K562 (cell line): Measurements from ENCODE around the gene BCAR3. TPM values are rescaled to one million over a fixed set of nuclear protein-coding genes. Genes with fewer than 3 reads are reported as not detected.

Experiments used
- ATAC-seq: fragments of 200-7000 bp; cut with Tn5 transposase; 3 replicates; pipeline ENCODE4 v1.9.1; 2020; ENCODE audit warnings: moderate library complexity
- BruUV-seq: library from RNA; stranded (reverse); fragments of 400-500 nt; replicated peaks from 2 replicates; lab custom pipeline; 2021; lab: Mats Ljungman, UMichigan
- CTCF ChIA-PET: fragments of 300-600 bp; formaldehyde crosslinking; extraction: SDS; loops from one replicate; lab custom pipeline; 2021; ENCODE audit warnings: low intra/inter-chr PET ratio; lab: Yijun Ruan, JAX
- POLR2A ChIA-PET: fragments of 300-600, 350-650 bp; sonication (Branson Sonifier 250); formaldehyde crosslinking; extraction: SDS; loops from one replicate; lab custom pipeline; 2021; ENCODE audit warnings: antibody characterized with exemption, inconsistent platforms; lab: Yijun Ruan, JAX
- DNase-seq, 4 experiments: peaks; one replicate each; pipeline versions ENCODE4 v3.0.0 to v3.0.0-alpha.2; 2011 to 2018; ENCODE audit warnings: low spot score in 3 of 4, mixed read lengths in 3 of 4; ENCODE audit errors: extremely low read depth in 1 of 4
- FAIRE-seq: peaks from 2 replicates; lab custom pipeline; 2011; peaks lifted over from hg19 to GRCh38; lab: Jason Lieb, UNC
- H2AFZ ChIP-seq: 2 replicates; pipeline ENCODE4 v1.6.0; 2011; ENCODE audit warnings: low read depth, low read length, control low read depth, inconsistent platforms
- H3K27ac ChIP-seq: fragments of 200-600 bp; 3 replicates; pipeline ENCODE4 v1.8.0; 2011; ENCODE audit warnings: low read depth, mild to moderate bottlenecking, control low read depth, inconsistent platforms, low read length, moderate library complexity, mixed read lengths; ENCODE audit errors: extremely low read depth
- H3K27me3 ChIP-seq, 2 experiments: fragments of 300-600 bp in 1 of 2; 2 replicates in 1 of 2; 3 replicates in 1 of 2; pipeline versions ENCODE4 v1.6.0 to v1.8.0; 2011; ENCODE audit warnings: inconsistent platforms in 2 of 2, low read length in 2 of 2, mild to moderate bottlenecking in 1 of 2, mixed read lengths in 1 of 2, moderate library complexity in 1 of 2; ENCODE audit not compliant: control insufficient read depth in 2 of 2, insufficient read depth in 2 of 2
- H3K36me3 ChIP-seq: fragments of 300-600 bp; 3 replicates; pipeline ENCODE4 v1.8.0; 2011; ENCODE audit warnings: mild to moderate bottlenecking, low read length, inconsistent platforms; ENCODE audit not compliant: control insufficient read depth, insufficient read depth
- H3K4me1 ChIP-seq, 2 experiments: fragments of 200-600 bp in 1 of 2; replicated peaks in 1 of 2; 2 replicates in 1 of 2; 3 replicates in 1 of 2; pipeline versions ENCODE4 v1.5.1 to v1.8.0; 2011; ENCODE audit warnings: inconsistent platforms in 2 of 2, low read length in 2 of 2, mild to moderate bottlenecking in 1 of 2, mixed read lengths in 1 of 2, moderate library complexity in 1 of 2; ENCODE audit not compliant: control insufficient read depth in 2 of 2, insufficient read depth in 2 of 2
- H3K4me2 ChIP-seq: 2 replicates; pipeline ENCODE4 v1.6.1; 2011; ENCODE audit warnings: low read length, control low read depth, inconsistent platforms, mixed read lengths; ENCODE audit not compliant: insufficient read depth
- H3K4me3 ChIP-seq: fragments of 200-600 bp; sonication (generic), shearing (Covaris generic); 2 replicates; pipeline ENCODE4 v1.5.1; 2016; ENCODE audit warnings: control low read depth, inconsistent platforms
- H3K79me2 ChIP-seq: fragments of 200-600 bp; 3 replicates; pipeline ENCODE4 v1.8.0; 2011; ENCODE audit warnings: low read length, inconsistent platforms; ENCODE audit not compliant: control insufficient read depth, insufficient read depth
- H3K9ac ChIP-seq, 2 experiments: 2 replicates each; pipeline versions ENCODE4 v1.6.0 to v1.6.1; 2011; ENCODE audit warnings: low read depth in 2 of 2, low read length in 2 of 2, control low read depth in 1 of 2, inconsistent platforms in 1 of 2, mild to moderate bottlenecking in 1 of 2, mixed read lengths in 1 of 2; ENCODE audit not compliant: insufficient read depth in 1 of 2
- H3K9me1 ChIP-seq: one replicate; pipeline ENCODE4 v1.6.0; 2011; ENCODE audit warnings: inconsistent platforms, mild to moderate bottlenecking, low read length, moderate library complexity; ENCODE audit not compliant: control insufficient read depth, insufficient read depth
- H3K9me3 ChIP-seq: replicated peaks from 2 replicates; pipeline ENCODE4 v1.5.1; 2011; ENCODE audit warnings: low read depth, low read length, inconsistent platforms; ENCODE audit not compliant: control insufficient read depth, insufficient read depth
- H4K20me1 ChIP-seq: replicated peaks from 2 replicates; pipeline ENCODE4 v1.6.1; 2011; ENCODE audit warnings: low read length, inconsistent platforms, mixed read lengths; ENCODE audit not compliant: control insufficient read depth, insufficient read depth
- CCAR2 ChIP-seq: fragments of 200-400 bp; formaldehyde crosslinking; IDR thresholded peaks from 2 replicates; pipeline ENCODE4 v1.6.1; 2017; ENCODE audit warnings: mild to moderate bottlenecking, low read depth, low read length
- KDM5B ChIP-seq: fragments of 200-600 bp; sonication (generic); IDR thresholded peaks from 2 replicates; pipeline ENCODE4 v1.6.1; 2012; ENCODE audit warnings: low read depth, mild to moderate bottlenecking, moderate library complexity, low read length, control low read depth, inconsistent platforms; ENCODE audit not compliant: insufficient replicate concordance
- MXI1 ChIP-seq: IDR thresholded peaks from 2 replicates; pipeline ENCODE4 v1.6.1; 2011; ENCODE audit warnings: low read depth, mild to moderate bottlenecking, improper control_type of control experiment, low read length
- MYC ChIP-seq, 2 experiments: fragments of 250-450 bp in 1 of 2; sonication (Bioruptor Pico) in 1 of 2; IDR thresholded peaks; 2 replicates each; pipeline versions ENCODE4 v1.5.1 to v1.6.1; 2012 to 2021; ENCODE audit warnings: low read depth in 2 of 2, borderline replicate concordance in 1 of 2, improper control_type of control experiment in 1 of 2, low read length in 1 of 2, mild to moderate bottlenecking in 1 of 2, moderate library complexity in 1 of 2
- PTRF ChIP-seq: fragments of 450-650 bp; IDR thresholded peaks from 2 replicates; pipeline ENCODE4 v1.6.1; 2016; ENCODE audit warnings: mild to moderate bottlenecking, missing genetic modification characterization, missing compliant biosample characterization
- STAT5A ChIP-seq: IDR thresholded peaks from 2 replicates; pipeline ENCODE4 v1.6.1; 2012; ENCODE audit warnings: low read length, inconsistent platforms, borderline replicate concordance
- TBP ChIP-seq: optimal IDR thresholded peaks from 2 replicates; pipeline ENCODE3; 2011; ENCODE audit warnings: low read depth, low read length, improper control_type of control experiment
- TCF3 ChIP-seq: sonication (generic); formaldehyde crosslinking; IDR thresholded peaks from 2 replicates; pipeline ENCODE4 v1.4.0; 2020; ENCODE audit warnings: mild to moderate bottlenecking, missing genetic modification reagents
- WHSC1 ChIP-seq: IDR thresholded peaks from one replicate; pipeline ENCODE4 v1.6.1; 2012; ENCODE audit warnings: low read length, control low read depth, inconsistent platforms
- ZFP1 ChIP-seq: fragments of 450-650 bp; formaldehyde crosslinking; IDR thresholded peaks from 2 replicates; pipeline ENCODE4 v1.4.0; 2020; ENCODE audit warnings: mild to moderate bottlenecking, mixed read lengths
- WGBS: fragments of 100-300 bp; shearing (Covaris generic); methylation state at CpG from one replicate; pipeline ENCODE4 v1.1.6; 2016; ENCODE audit warnings: low coverage, mixed read lengths; ENCODE audit not compliant: insufficient coverage; ENCODE audit errors: missing lambda C conversion rate; 5-methylcytosine and 5-hydroxymethylcytosine counted together
- in situ Hi-C: fragments of 300-500 bp; cut with MboI; formaldehyde crosslinking; loops from 4 replicates; pipeline ENCODE4 v1.15.0; 2018; ENCODE audit warnings: inconsistent platforms, mixed read lengths
- intact Hi-C: fragments of 100-400 bp; cut with micrococcal nuclease; formaldehyde crosslinking; loops from 2 replicates; pipeline ENCODE4 v1.14.2; 2022
- polyA plus RNA-seq, 8 experiments: library from polyadenylated mRNA; depleted of rRNA in 4 of 8; stranded (reverse) in 5 of 8; unstranded in 3 of 8; fragments of >200 nt; fragmentation: Nextera tagmentation in 2 of 8; fragmentation: Illumina TruSeq in 1 of 8; extraction: Ambion mirVana in 2 of 8; extraction: Trizol in 1 of 8; gene quantifications; 2 replicates each; pipeline versions ENCODE4 v1.2.1 to v1.2.3, GENCODE V29; 2011 to 2014; ENCODE audit warnings: inconsistent platforms in 1 of 8, missing spikeins in 1 of 8
- total RNA-seq, 7 experiments: library from RNA; depleted of rRNA in 6 of 7; stranded (reverse); fragments of >200 nt in 6 of 7; fragmentation: Illumina TruSeq in 2 of 7; extraction: Trizol in 2 of 7; gene quantifications; 2 replicates each; pipeline versions ENCODE4 v1.2.1 to v1.2.3, GENCODE V29; 2011 to 2021; ENCODE audit warnings: low replicate concordance in 1 of 7
- TF ChIP-seq, protein P1 (sequence below): fragments of 200-800 bp; sonication (Bioruptor generic); IDR thresholded peaks from 2 replicates; pipeline ENCODE4 v1.6.1; 2016; ENCODE audit warnings: missing genetic modification characterization, missing compliant biosample characterization
- TF ChIP-seq, protein P2 (sequence below): fragments of 250-450 bp; sonication (Bioruptor Pico); IDR thresholded peaks from 2 replicates; pipeline ENCODE4 v1.8.0; 2021; ENCODE audit warnings: moderate library complexity, mild to moderate bottlenecking, inconsistent platforms
- TF ChIP-seq, protein P3 (sequence below): IDR thresholded peaks from 2 replicates; pipeline ENCODE4 v1.6.1; 2011; ENCODE audit warnings: borderline replicate concordance, low read depth, mild to moderate bottlenecking, moderate library complexity, low read length; ENCODE audit not compliant: insufficient read depth, poor library complexity, severe bottlenecking

The BCAR3 gene
- total and polyA plus RNA-seq, 9 of the 15 experiments (the other 6 are each of a cell fraction or from before 2014, with no cell fraction given) = 1.8 to 6.3 (median 3.8) TPM

DNA sequence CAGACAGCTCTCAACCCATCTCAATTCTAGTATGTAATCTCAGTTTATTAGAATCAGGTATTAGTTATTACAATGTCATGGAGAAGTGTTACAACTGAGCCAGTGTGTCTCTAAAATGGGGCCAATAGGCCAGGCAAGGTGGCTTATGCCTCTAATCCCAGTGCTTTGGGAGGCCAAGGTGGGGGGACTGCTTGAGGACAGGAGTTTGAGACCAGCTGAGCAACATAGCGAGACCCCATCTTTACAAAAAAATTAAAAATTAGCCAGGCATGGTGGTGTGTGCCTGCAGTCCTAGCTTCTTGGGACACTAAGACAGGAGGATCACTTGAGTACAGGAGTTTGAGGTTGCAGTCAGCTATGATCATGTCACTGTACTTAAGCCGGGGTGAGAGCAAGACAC, 104.9 kb downstream of the BCAR3 start:
- Histone ChIP-seq H3K79me2 (no peaks in the 10 kb centered on the region), H3K27ac (no peak overlapping the region), H3K9me3 (no peaks in the 10 kb centered on the region), H3K9ac (no peak overlapping the region), H3K4me2 (no peak overlapping the region), H4K20me1 (no peaks in the 10 kb centered on the region), H3K36me3 (no peaks in the 10 kb centered on the region), H3K4me1 (no peaks in the 10 kb centered on the region), H3K9me1 (no peaks in the 10 kb centered on the region), H3K27me3 (no peaks in the 10 kb centered on the region; a peak in 1 of 5 replicates), H3K4me3 (no peak overlapping the region), H2AFZ (no peak overlapping the region)
- intact Hi-C loops (no loop called here), in situ Hi-C loops (no loop called here)
- ATAC-seq = no peak
- DNase-seq = no peak
- FAIRE-seq = no peak
- ChIA-PET CTCF (no interaction called here), POLR2A (interaction anchor here (0.8 to 3.0 kb wide), 3 partner anchors 9 to 332 kb away, joined by 3 to 14 read pairs (median 3); partner anchors contain the start of gene GCLM)
- WGBS = 60% methylated on average over 2 of the region's 2 CpGs
- BruUV-seq = no TSS peak
- no peak for TF ChIP-seq TBP
- no peak for TF ChIP-seq ZFP1 (CRISPR knock-in tag)
- TF ChIP-seq, protein P1, sequence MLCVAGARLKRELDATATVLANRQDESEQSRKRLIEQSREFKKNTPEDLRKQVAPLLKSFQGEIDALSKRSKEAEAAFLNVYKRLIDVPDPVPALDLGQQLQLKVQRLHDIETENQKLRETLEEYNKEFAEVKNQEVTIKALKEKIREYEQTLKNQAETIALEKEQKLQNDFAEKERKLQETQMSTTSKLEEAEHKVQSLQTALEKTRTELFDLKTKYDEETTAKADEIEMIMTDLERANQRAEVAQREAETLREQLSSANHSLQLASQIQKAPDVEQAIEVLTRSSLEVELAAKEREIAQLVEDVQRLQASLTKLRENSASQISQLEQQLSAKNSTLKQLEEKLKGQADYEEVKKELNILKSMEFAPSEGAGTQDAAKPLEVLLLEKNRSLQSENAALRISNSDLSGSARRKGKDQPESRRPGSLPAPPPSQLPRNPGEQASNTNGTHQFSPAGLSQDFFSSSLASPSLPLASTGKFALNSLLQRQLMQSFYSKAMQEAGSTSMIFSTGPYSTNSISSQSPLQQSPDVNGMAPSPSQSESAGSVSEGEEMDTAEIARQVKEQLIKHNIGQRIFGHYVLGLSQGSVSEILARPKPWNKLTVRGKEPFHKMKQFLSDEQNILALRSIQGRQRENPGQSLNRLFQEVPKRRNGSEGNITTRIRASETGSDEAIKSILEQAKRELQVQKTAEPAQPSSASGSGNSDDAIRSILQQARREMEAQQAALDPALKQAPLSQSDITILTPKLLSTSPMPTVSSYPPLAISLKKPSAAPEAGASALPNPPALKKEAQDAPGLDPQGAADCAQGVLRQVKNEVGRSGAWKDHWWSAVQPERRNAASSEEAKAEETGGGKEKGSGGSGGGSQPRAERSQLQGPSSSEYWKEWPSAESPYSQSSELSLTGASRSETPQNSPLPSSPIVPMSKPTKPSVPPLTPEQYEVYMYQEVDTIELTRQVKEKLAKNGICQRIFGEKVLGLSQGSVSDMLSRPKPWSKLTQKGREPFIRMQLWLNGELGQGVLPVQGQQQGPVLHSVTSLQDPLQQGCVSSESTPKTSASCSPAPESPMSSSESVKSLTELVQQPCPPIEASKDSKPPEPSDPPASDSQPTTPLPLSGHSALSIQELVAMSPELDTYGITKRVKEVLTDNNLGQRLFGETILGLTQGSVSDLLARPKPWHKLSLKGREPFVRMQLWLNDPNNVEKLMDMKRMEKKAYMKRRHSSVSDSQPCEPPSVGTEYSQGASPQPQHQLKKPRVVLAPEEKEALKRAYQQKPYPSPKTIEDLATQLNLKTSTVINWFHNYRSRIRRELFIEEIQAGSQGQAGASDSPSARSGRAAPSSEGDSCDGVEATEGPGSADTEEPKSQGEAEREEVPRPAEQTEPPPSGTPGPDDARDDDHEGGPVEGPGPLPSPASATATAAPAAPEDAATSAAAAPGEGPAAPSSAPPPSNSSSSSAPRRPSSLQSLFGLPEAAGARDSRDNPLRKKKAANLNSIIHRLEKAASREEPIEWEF (CRISPR knock-in tag) = no peak
- TF ChIP-seq CCAR2 = no peak
- TF ChIP-seq KDM5B = no peak
- TF ChIP-seq WHSC1 = no peak
- TF ChIP-seq, protein P2, sequence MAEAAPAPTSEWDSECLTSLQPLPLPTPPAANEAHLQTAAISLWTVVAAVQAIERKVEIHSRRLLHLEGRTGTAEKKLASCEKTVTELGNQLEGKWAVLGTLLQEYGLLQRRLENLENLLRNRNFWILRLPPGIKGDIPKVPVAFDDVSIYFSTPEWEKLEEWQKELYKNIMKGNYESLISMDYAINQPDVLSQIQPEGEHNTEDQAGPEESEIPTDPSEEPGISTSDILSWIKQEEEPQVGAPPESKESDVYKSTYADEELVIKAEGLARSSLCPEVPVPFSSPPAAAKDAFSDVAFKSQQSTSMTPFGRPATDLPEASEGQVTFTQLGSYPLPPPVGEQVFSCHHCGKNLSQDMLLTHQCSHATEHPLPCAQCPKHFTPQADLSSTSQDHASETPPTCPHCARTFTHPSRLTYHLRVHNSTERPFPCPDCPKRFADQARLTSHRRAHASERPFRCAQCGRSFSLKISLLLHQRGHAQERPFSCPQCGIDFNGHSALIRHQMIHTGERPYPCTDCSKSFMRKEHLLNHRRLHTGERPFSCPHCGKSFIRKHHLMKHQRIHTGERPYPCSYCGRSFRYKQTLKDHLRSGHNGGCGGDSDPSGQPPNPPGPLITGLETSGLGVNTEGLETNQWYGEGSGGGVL = no peak
- no peak for TF ChIP-seq PTRF
- TF ChIP-seq, protein P3, sequence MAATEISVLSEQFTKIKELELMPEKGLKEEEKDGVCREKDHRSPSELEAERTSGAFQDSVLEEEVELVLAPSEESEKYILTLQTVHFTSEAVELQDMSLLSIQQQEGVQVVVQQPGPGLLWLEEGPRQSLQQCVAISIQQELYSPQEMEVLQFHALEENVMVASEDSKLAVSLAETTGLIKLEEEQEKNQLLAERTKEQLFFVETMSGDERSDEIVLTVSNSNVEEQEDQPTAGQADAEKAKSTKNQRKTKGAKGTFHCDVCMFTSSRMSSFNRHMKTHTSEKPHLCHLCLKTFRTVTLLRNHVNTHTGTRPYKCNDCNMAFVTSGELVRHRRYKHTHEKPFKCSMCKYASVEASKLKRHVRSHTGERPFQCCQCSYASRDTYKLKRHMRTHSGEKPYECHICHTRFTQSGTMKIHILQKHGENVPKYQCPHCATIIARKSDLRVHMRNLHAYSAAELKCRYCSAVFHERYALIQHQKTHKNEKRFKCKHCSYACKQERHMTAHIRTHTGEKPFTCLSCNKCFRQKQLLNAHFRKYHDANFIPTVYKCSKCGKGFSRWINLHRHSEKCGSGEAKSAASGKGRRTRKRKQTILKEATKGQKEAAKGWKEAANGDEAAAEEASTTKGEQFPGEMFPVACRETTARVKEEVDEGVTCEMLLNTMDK = no peak
- no peak for TF ChIP-seq TCF3 (CRISPR knock-in tag)
- TF ChIP-seq MXI1 = no peak
- TF ChIP-seq STAT5A = no peak
- no peak for TF ChIP-seq MYC (IDR thresholded peaks at IDR 0.05; ENCODE audit: low read depth, low read length)
- no peak for TF ChIP-seq MYC (CRISPR knock-in tag; IDR thresholded peaks at IDR 0.05; ENCODE audit: borderline replicate concordance, low read depth)
